Endothelial cell of umbilical vein (primary cell): ENCODE data around the gene TBC1D14. TPM values are rescaled to one million over a fixed set of nuclear protein-coding genes. Genes with fewer than 3 reads are reported as not detected.

Source experiments
- BruUV-seq: library from RNA; stranded (reverse); fragments of 400-500 nt; replicated peaks from 2 replicates; lab custom pipeline; 2021; lab: Mats Ljungman, UMichigan
- CTCF ChIA-PET: fragments of 300-600, 350-600 bp; sonication (Branson Sonifier 250); formaldehyde crosslinking; loops from one replicate; lab custom pipeline; 2021; ENCODE audit warnings: antibody characterized with exemption, inconsistent platforms; lab: Charles Lee
- POLR2A ChIA-PET: fragments of 300-600, 350-600 bp; sonication (Branson Sonifier 250); formaldehyde crosslinking; loops from one replicate; lab custom pipeline; 2021; ENCODE audit warnings: antibody characterized with exemption, inconsistent platforms; lab: Charles Lee
- DNase-seq: peaks from one replicate; pipeline ENCODE4 v3.0.0-alpha.2; 2011; ENCODE audit warnings: low read depth, low spot score
- FAIRE-seq: peaks from 2 replicates; lab custom pipeline; 2011; peaks lifted over from hg19 to GRCh38; lab: Jason Lieb, UNC
- H2AFZ ChIP-seq: 2 replicates; pipeline ENCODE4 v1.6.0; 2012; ENCODE audit warnings: low read depth, low read length, control low read depth, inconsistent platforms
- H3K27ac ChIP-seq: 2 replicates; pipeline ENCODE4 v1.5.1; 2011; ENCODE audit warnings: low read depth, mild to moderate bottlenecking, control low read depth, low read length, moderate library complexity; ENCODE audit not compliant: insufficient read depth
- H3K27me3 ChIP-seq, 2 experiments: 2 replicates each; pipeline versions ENCODE4 v1.6.0 to v1.6.1; 2011; ENCODE audit warnings: low read length in 2 of 2, mixed read lengths in 1 of 2; ENCODE audit not compliant: control insufficient read depth in 2 of 2, insufficient read depth in 2 of 2
- H3K36me3 ChIP-seq, 2 experiments: 2 replicates in 1 of 2; 3 replicates in 1 of 2; pipeline ENCODE4 v1.5.1; 2011; ENCODE audit warnings: low read length in 2 of 2, mild to moderate bottlenecking in 1 of 2, moderate library complexity in 1 of 2; ENCODE audit not compliant: control insufficient read depth in 2 of 2, insufficient read depth in 2 of 2; ENCODE audit errors: extremely low read depth in 1 of 2
- H3K4me1 ChIP-seq: 3 replicates; pipeline ENCODE4 v1.5.1; 2011; ENCODE audit warnings: mild to moderate bottlenecking, low read length; ENCODE audit not compliant: control insufficient read depth, insufficient read depth; ENCODE audit errors: extremely low read depth
- H3K4me2 ChIP-seq: 2 replicates; pipeline ENCODE4 v1.6.1; 2011; ENCODE audit warnings: low read length, control low read depth, mixed read lengths; ENCODE audit not compliant: insufficient read depth
- H3K4me3 ChIP-seq, 3 experiments: fragments of 200-600 bp in 1 of 3; sonication (generic), shearing (Covaris generic) in 1 of 3; replicated peaks in 1 of 3; 2 replicates each; pipeline ENCODE4 v1.5.1; 2011 to 2016; ENCODE audit warnings: control low read depth in 3 of 3, low read length in 3 of 3, mild to moderate bottlenecking in 2 of 3, inconsistent platforms in 1 of 3, low read depth in 1 of 3, moderate library complexity in 1 of 3; ENCODE audit not compliant: insufficient read depth in 1 of 3
- H3K79me2 ChIP-seq: 2 replicates; pipeline ENCODE4 v1.6.0; 2012; ENCODE audit warnings: low read length, inconsistent platforms; ENCODE audit not compliant: control insufficient read depth, insufficient read depth
- H3K9ac ChIP-seq: replicated peaks from 2 replicates; pipeline ENCODE3; 2011; ENCODE audit warnings: low read length, control low read depth; ENCODE audit not compliant: insufficient read depth; ENCODE audit errors: extremely low read depth
- H3K9me1 ChIP-seq: replicated peaks from 3 replicates; pipeline ENCODE4 v1.6.0; 2011; ENCODE audit warnings: mild to moderate bottlenecking, low read length; ENCODE audit not compliant: control insufficient read depth, insufficient read depth; ENCODE audit errors: extremely low read depth
- H3K9me3 ChIP-seq: replicated peaks from 2 replicates; pipeline ENCODE4 v1.5.1; 2012; ENCODE audit warnings: low read length, inconsistent platforms; ENCODE audit not compliant: control insufficient read depth, insufficient read depth
- H4K20me1 ChIP-seq: replicated peaks from 2 replicates; pipeline ENCODE3; 2011; ENCODE audit warnings: mild to moderate bottlenecking, low read length; ENCODE audit not compliant: control insufficient read depth, insufficient read depth; ENCODE audit errors: extremely low read depth
- CTCF ChIP-seq, 2 donors: IDR thresholded peaks; 1 replicate in 1 of 2; 2 replicates in 1 of 2; pipeline ENCODE4 v1.5.1; 2011; ENCODE audit warnings: low read length in 2 of 2, mild to moderate bottlenecking in 2 of 2, moderate library complexity in 2 of 2, control low read depth in 1 of 2, inconsistent platforms in 1 of 2, low read depth in 1 of 2; ENCODE audit not compliant: insufficient read depth in 1 of 2; ENCODE audit errors: extremely low read depth in 1 of 2
- EZH2 ChIP-seq: IDR thresholded peaks from 2 replicates; pipeline ENCODE4 v1.6.1; 2012; ENCODE audit warnings: borderline replicate concordance, low read depth, mild to moderate bottlenecking, moderate library complexity, low read length, inconsistent platforms; ENCODE audit not compliant: severe bottlenecking
- FOS ChIP-seq: IDR thresholded peaks from 2 replicates; pipeline ENCODE4 v1.6.1; 2011; ENCODE audit warnings: mild to moderate bottlenecking, low read length, moderate library complexity, borderline replicate concordance; ENCODE audit not compliant: insufficient read depth
- GATA2 ChIP-seq: IDR thresholded peaks from 2 replicates; pipeline ENCODE4 v1.7.0; 2011; ENCODE audit warnings: low read depth, mild to moderate bottlenecking, moderate library complexity, mixed read lengths, low read length; ENCODE audit not compliant: insufficient read length, insufficient read depth
- JUN ChIP-seq: IDR thresholded peaks from 2 replicates; pipeline ENCODE4 v1.6.1; 2011; ENCODE audit warnings: borderline replicate concordance, low read depth; ENCODE audit not compliant: insufficient read length, insufficient read depth
- MYC ChIP-seq: IDR thresholded peaks from one replicate; pipeline ENCODE4 v1.6.1; 2011; ENCODE audit warnings: mild to moderate bottlenecking, low read depth, low read length
- POLR2A ChIP-seq: IDR thresholded peaks from 2 replicates; pipeline ENCODE4 v1.6.1; 2012; ENCODE audit warnings: low read depth, mild to moderate bottlenecking, control low read depth, low read length
- POLR2AphosphoS5 ChIP-seq: IDR thresholded peaks from 2 replicates; pipeline ENCODE4 v1.6.1; 2012; ENCODE audit warnings: low read depth, mild to moderate bottlenecking, control low read depth, low read length, moderate library complexity; ENCODE audit not compliant: insufficient read depth
- dilution Hi-C: fragments of 300-500 bp; cut with MboI; formaldehyde crosslinking; loops from one replicate; pipeline ENCODE4 v1.15.0; 2019; ENCODE audit warnings: low sequenced_read_pairs; ENCODE audit not compliant: extremely low pct_ligation_motif_present
- intact Hi-C: fragments of 100-400 bp; cut with micrococcal nuclease; formaldehyde crosslinking; loops from one replicate; pipeline ENCODE4 v1.10.0; 2022
- polyA plus RNA-seq, 4 experiments: library from polyadenylated mRNA; depleted of rRNA in 3 of 4; stranded (reverse) in 3 of 4; unstranded in 1 of 4; fragments of >200 nt; gene quantifications; 2 replicates each; pipeline versions ENCODE4 v1.2.1 to v1.2.3, GENCODE V29; 2011 to 2012; ENCODE audit warnings: missing spikeins in 1 of 4
- total RNA-seq: library from RNA; stranded (reverse); gene quantifications from 2 replicates; pipeline ENCODE4 v1.2.3, GENCODE V29; 2021
- TF ChIP-seq, protein P1 (sequence below): IDR thresholded peaks from 2 replicates; pipeline ENCODE4 v1.6.1; 2011; ENCODE audit not compliant: insufficient read depth, insufficient read length

TBC1D14 gene
- total and polyA plus RNA-seq, 2 donors (not counting 3 experiments of a cell fraction or from before 2014, with no cell fraction given), result 23.7 to 24.8 TPM

GRCh38 chr4:6886886-6887285 lies 22.7 kb upstream of the TBC1D14 start:
- H4K20me1 ChIP-seq, result no peaks in the 10 kb centered on the region
- H3K9me3 ChIP-seq, result no peaks in the 10 kb centered on the region
- ChIA-PET CTCF (interaction anchor here (0.8 to 6.5 kb wide), 7 partner anchors 13 to 169 kb away, joined by 3 to 59 read pairs (median 4); no protein-coding TSS in a partner anchor), POLR2A (no interaction called here)
- no peak overlapping the region for H3K4me3 ChIP-seq
- no peaks in the 10 kb centered on the region for H3K9me1 ChIP-seq
- H3K27ac ChIP-seq, result no peak overlapping the region
- no peak overlapping the region for H2AFZ ChIP-seq
- no peaks in the 10 kb centered on the region for H3K79me2 ChIP-seq
- BruUV-seq, result no TSS peak
- H3K4me2 ChIP-seq, result no peak overlapping the region
- dilution Hi-C loops, result no loop called here
- peaks cover 2% of the 10 kb centered on the region in 2 experiments for H3K36me3 ChIP-seq
- DNase-seq (no peak), FAIRE-seq (no peak)
- no peaks in the 10 kb centered on the region for H3K4me1 ChIP-seq
- intact Hi-C loops, result no loop called here
- no peak overlapping the region for H3K9ac ChIP-seq
- TF ChIP-seq POLR2AphosphoS5, result no peak
- no peak for TF ChIP-seq MYC
- TF ChIP-seq POLR2A, result no peak
- no peak for TF ChIP-seq EZH2
- TF ChIP-seq, protein P1, sequence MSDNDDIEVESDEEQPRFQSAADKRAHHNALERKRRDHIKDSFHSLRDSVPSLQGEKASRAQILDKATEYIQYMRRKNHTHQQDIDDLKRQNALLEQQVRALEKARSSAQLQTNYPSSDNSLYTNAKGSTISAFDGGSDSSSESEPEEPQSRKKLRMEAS, result no peak
- no peak for TF ChIP-seq CTCF (IDR thresholded peaks at IDR 0.05; ENCODE audit: extremely low read depth in 1 of 2, insufficient read depth in 1 of 2, low read depth in 1 of 2, low read length in 2 of 2)
- TF ChIP-seq FOS, result no peak
- no peak for TF ChIP-seq JUN
- no peak for TF ChIP-seq GATA2
- no peaks in the 10 kb centered on the region for H3K27me3 ChIP-seq
